Mucosa of descending colon (tissue), 3 donors: ENCODE data around the gene ART3. TPM values are rescaled to one million over a fixed set of nuclear protein-coding genes. Genes with fewer than 3 reads are reported as not detected.
"Not testable (repeated sequence)": the region's sequence is repeated elsewhere in the genome, so short reads cannot be mapped to it uniquely, and the experiment has no call there.

Experiments used
- ATAC-seq: fragments of 200-7000 bp; cut with Tn5 transposase; one replicate; pipeline ENCODE4 v1.9.1; 2020; ENCODE audit warnings: mild to moderate bottlenecking, moderate library complexity
- DNase-seq, 3 donors: peaks; one replicate each; pipeline ENCODE4 v3.0.0-alpha.2; 2020
- H3K36me3 ChIP-seq: fragments of 200-600 bp; one replicate; pipeline ENCODE4 v1.8.0; 2021; ENCODE audit warnings: low read depth, mild to moderate bottlenecking
- H3K4me1 ChIP-seq: fragments of 200-600 bp; one replicate; pipeline ENCODE4 v1.8.0; 2021; ENCODE audit warnings: low read depth, mild to moderate bottlenecking
- H3K4me3 ChIP-seq: fragments of 200-600 bp; one replicate; pipeline ENCODE4 v1.8.0; 2021; ENCODE audit warnings: mild to moderate bottlenecking
- H3K9me3 ChIP-seq: fragments of 200-600 bp; one replicate; pipeline ENCODE4 v1.8.0; 2021; ENCODE audit warnings: mild to moderate bottlenecking
- CTCF ChIP-seq: fragments of 200-600 bp; IDR thresholded peaks from one replicate; pipeline ENCODE4 v1.8.0; 2022; ENCODE audit warnings: antibody characterized with exemption, mild to moderate bottlenecking
- intact Hi-C, 2 donors: fragments of 100-400 bp; cut with DNase I in 1 of 2; cut with micrococcal nuclease in 1 of 2; formaldehyde crosslinking; loops; one replicate each; pipeline versions ENCODE4 v1.11.0 to v1.11.1; 2022; cut with DNase I, micrococcal nuclease
- total RNA-seq, 3 donors: library from RNA; stranded (reverse); fragmentation: NEBNext Ultra II Directional in 2 of 3; extraction: Animal tissue kit (Norgen Biotek cat#: 25700) in 2 of 3; gene quantifications; one replicate each; pipeline versions ENCODE4 v1.2.1 to v1.2.4, GENCODE V29; 2021 to 2023
- donor health status: DM: no; HTN: no; CAD: no; lungs with moderate emphysema.
- donor health status: DM: no; HTN: no; CAD: no.
- donor health status: DM: no; HTN: yes; CAD: no.

Gene ART3
- total RNA-seq, 3 donors from 2014 or later, result 1.1 to 2.2 TPM; not detected in 1

GRCh38 chr4:76036855-76037254, 37.7 kb upstream of the ART3 start:
- no peaks in the 10 kb centered on the region for H3K36me3 ChIP-seq
- TF ChIP-seq CTCF, result no peak
- intact Hi-C loops, result no loop called here
- no peaks in the 10 kb centered on the region for H3K4me1 ChIP-seq
- DNase-seq (no peak), ATAC-seq (no peak)
- no peak overlapping the region for H3K4me3 ChIP-seq
- no peaks in the 10 kb centered on the region for H3K9me3 ChIP-seq

GRCh38 chr4:76042241-76042998, 32.1 kb upstream of the ART3 start:
- ATAC-seq, H3K4me1 ChIP-seq, H3K9me3 ChIP-seq, H3K36me3 ChIP-seq, DNase-seq, intact Hi-C loops, H3K4me3 ChIP-seq: not testable (repeated sequence)

GRCh38 chr4:76043306-76043705, 31.2 kb upstream of the ART3 start:
- ATAC-seq, H3K4me3 ChIP-seq, H3K36me3 ChIP-seq, H3K9me3 ChIP-seq, H3K4me1 ChIP-seq, intact Hi-C loops: not testable (repeated sequence)
- peak in 1 of 3 donors; percentile 48 for DNase-seq

GRCh38 chr4:76044686-76045085, 29.8 kb upstream of the ART3 start:
- H3K36me3 ChIP-seq, ATAC-seq, intact Hi-C loops, H3K9me3 ChIP-seq, DNase-seq, H3K4me3 ChIP-seq, H3K4me1 ChIP-seq: not testable (repeated sequence)

- DNase-seq, ATAC-seq, H3K36me3 ChIP-seq, intact Hi-C loops, H3K9me3 ChIP-seq, H3K4me3 ChIP-seq, H3K4me1 ChIP-seq: not testable (repeated sequence)
Observed at GRCh38 chr4:76049860-76050416, 24.6 kb upstream of the ART3 start.

- intact Hi-C loops, H3K4me1 ChIP-seq, H3K4me3 ChIP-seq, ATAC-seq, H3K36me3 ChIP-seq, DNase-seq, H3K9me3 ChIP-seq: not testable (repeated sequence)
Observed at GRCh38 chr4:76050560-76051050, 23.9 kb upstream of the ART3 start.

GRCh38 chr4:76053730-76054129, 20.8 kb upstream of the ART3 start:
- DNase-seq, result no peak
- Histone ChIP-seq H3K4me1 (peaks cover 3% of the 10 kb centered on the region), H3K36me3 (no peaks in the 10 kb centered on the region), H3K9me3 (no peaks in the 10 kb centered on the region), H3K4me3 (no peak overlapping the region)
- intact Hi-C loops, result no loop called here
- ATAC-seq, result peak; percentile 62
- TF ChIP-seq CTCF, result no peak

- no peaks in the 10 kb centered on the region for H3K36me3 ChIP-seq
- H3K4me1 ChIP-seq, result peaks cover 3% of the 10 kb centered on the region
- DNase-seq, result no peak
- TF ChIP-seq CTCF, result no peak
- no peak overlapping the region for H3K4me3 ChIP-seq
- peak; percentile 89 for ATAC-seq
- intact Hi-C loops, result no loop called here
- H3K9me3 ChIP-seq, result no peaks in the 10 kb centered on the region
Observed at GRCh38 chr4:76055016-76055415, 19.5 kb upstream of the ART3 start.
